GM12891 (cell line): Measurements from ENCODE around the gene KCTD6.
"Not testable (repeated sequence)": the region's sequence is repeated elsewhere in the genome, so short reads cannot be mapped to it uniquely, and the experiment has no call there.

Source experiments
- DNase-seq: peaks from one replicate; pipeline ENCODE4 v3.0.0; 2011; ENCODE audit warnings: low spot score; ENCODE audit not compliant: insufficient read length
- FAIRE-seq: peaks from 2 replicates; lab custom pipeline; 2011; peaks lifted over from hg19 to GRCh38; lab: Jason Lieb, UNC
- PAX5 ChIP-seq: IDR thresholded peaks from 2 replicates; pipeline ENCODE4 v1.6.1; 2011; ENCODE audit warnings: low read length, moderate library complexity, mild to moderate bottlenecking; ENCODE audit not compliant: insufficient read depth, severe bottlenecking
- POLR2A ChIP-seq: IDR thresholded peaks from 2 replicates; pipeline ENCODE4 v1.6.1; 2011; ENCODE audit warnings: low read depth, low read length, control low read depth
- POLR2AphosphoS5 ChIP-seq: IDR thresholded peaks from 2 replicates; pipeline ENCODE4 v1.6.1; 2011; ENCODE audit warnings: low read depth, low read length, control low read depth
- POU2F2 ChIP-seq: IDR thresholded peaks from 2 replicates; pipeline ENCODE4 v1.6.1; 2011; ENCODE audit warnings: low read depth, mild to moderate bottlenecking, control low read depth, low read length, moderate library complexity
- SPI1 ChIP-seq: IDR thresholded peaks from 2 replicates; pipeline ENCODE4 v1.6.1; 2011; ENCODE audit warnings: low read depth, low read length, control low read depth
- TAF1 ChIP-seq: IDR thresholded peaks from 2 replicates; pipeline ENCODE4 v1.6.1; 2011; ENCODE audit warnings: low read depth, low read length, control low read depth

Gene KCTD6

DNA sequence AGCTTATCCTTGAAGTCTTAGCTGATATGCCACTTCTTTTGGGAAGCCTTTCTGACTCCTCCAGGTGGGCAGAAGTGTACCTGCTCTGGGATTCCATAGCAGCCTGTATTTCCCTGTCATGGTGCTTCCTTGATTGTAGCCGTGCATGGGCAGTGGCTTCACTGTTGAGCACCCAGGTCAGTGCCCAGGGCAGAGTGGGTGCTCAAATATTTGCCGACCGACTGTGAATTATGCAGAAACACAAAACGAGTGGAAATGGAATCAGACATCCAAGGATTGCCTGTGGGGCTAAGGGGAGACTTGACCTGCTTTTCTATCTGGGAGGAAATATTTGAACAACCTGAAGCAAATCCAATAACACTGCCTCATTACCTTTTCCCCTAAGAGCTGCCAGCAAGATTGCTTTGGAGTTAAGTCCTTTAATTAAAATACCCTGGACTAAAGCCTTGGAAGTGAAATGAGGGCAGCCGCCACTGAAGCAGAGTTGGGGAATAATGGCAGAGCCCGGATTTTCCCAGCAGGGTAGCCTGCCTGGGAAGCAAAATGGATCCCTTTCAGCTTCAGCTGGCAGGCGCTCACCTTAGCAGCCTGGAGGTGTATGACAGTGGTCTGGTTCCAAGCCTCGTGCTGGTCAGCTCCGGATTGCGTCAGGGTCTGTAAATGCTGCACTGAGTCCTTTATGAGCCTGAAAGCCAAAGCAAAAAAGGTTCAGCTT lies 30.2 kb downstream of the KCTD6 start:
- TF ChIP-seq SPI1 = no peak
- TF ChIP-seq POU2F2 = no peak
- no peak for TF ChIP-seq PAX5
- TF ChIP-seq POLR2AphosphoS5 = no peak
- no peak for TF ChIP-seq POLR2A
- no peak for TF ChIP-seq TAF1
- DNase-seq (no peak), FAIRE-seq (no peak)

DNA sequence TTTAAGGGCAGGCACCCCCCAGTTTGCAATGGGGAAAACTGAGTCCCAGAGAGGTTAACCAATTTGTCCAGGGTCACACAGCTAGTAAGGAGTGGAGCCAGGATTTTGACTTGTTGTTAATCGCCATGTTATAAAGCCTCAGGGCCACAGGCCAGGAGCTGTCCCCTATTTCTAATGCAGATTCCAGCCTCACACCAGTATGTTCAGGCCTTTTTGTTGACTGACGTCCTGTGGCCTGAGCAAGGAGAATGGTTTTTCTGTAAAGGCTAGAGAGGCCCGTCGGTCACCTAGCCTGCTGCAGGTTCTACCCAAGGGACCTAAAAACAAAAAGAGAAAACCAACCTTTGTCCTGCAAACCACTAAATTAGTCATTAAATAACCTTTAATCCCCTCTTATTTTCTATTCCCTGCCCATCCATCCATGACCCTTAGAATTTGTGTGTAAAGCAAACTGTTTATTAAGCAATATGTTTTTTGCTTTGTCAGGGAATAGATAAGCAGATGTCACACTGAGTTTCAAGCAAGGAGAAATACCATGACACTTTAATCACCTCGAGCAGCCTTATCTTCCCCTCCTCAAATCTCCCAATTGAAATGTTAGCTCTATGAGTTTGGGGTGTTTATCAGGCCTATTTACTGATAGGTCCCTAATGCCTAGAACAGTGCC lies 31.0 kb downstream of the KCTD6 start:
- TF ChIP-seq POLR2A = no peak
- FAIRE-seq = no peak
- no peak for DNase-seq

DNA sequence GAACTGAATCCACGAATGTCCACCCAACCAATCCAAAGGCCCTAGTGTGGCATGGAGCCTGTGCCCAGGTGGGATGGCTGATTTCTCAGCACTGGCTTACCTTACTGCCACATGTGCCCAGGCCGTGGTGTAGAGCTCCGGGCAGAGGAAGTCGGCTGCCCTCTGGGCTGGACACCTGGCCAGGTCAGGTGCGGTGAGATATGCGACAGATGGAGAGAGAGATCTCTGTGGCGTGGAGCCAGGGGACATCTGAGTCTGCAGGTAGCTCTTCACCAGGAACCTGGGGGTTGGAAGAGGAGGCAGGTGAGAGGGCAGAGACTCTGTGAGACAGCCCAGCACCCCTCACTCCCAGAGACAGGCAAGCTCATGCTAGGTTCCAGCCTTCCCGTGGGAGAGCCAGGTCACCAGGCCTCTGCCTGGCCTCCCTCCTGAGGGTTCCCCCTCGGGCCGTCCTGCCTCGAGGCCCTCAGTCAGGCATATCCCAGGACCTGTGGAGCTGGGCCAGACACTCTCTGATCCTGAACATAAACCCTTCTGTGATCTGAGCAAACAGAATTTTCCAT lies 32.5 kb downstream of the KCTD6 start:
- FAIRE-seq (no peak), DNase-seq (no peak)
- TF ChIP-seq POLR2AphosphoS5 (no peak), PAX5 (no peak), SPI1 (no peak), POU2F2 (no peak), TAF1 (no peak), POLR2A (no peak)

DNA sequence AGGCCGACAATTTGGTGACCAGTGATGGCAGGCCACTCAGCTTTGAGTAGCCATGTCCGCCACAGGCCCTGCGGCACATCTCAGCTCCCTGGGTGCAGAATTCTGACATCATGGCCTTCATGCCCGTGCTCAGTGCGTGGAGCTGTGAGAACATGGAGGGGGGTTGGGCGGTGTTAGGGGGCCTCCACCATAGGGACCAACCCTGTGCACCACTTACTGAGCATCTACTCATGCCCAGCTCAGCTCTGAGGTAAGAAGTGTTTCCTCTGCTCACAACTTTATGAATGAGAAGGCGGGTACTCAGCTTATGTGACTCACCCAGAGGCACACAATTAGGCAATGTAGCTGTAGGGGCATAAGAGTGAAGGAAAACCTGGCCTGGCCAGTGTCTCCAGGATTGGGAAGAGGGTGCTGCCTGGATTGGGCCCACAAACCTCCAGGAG lies 34.6 kb downstream of the KCTD6 start:
- FAIRE-seq (no peak), DNase-seq (no peak)
- TF ChIP-seq TAF1 (no peak), PAX5 (no peak), POLR2AphosphoS5 (no peak), POU2F2 (no peak), POLR2A (no peak), SPI1 (no peak)

DNA sequence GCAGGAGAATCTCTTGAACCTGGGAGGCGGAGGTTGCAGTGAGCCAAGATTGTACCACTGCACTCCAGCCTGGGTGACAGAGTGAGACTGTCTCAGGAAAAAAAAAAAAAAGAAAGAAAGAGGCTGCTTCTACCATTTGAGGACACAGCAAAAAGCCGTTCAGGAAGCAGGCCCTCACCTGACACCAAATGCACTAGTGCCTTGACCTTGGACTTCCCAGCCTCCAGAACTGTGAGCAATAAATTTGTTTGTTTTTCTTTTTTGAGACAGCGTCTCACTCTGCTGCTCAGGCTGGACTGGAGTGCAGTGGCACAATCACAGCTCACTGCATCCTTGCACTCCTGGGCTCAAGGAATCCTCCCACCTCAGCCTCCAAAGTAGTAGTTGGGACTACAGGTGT lies 35.5 kb downstream of the KCTD6 start:
- not testable (repeated sequence) for DNase-seq, FAIRE-seq

DNA sequence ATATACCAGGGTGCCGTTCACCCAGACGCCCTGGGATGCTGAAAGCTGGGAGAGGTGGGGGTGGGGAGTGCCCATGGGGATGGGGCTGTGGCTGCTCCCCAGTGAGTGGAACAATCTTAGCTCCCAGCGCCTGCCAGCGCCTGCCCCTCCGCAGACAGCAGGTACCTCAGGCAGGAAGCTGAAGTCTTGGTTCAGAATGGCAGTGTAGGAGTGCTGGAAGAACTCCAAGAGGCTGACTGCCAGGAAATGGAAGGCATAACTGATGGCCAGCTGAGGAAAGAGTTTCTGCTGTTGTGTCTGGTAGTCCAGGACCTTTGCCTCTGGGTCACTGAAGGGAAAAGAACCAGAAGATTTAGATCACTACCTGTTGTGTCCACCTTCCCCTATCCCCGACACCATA lies 36.7 kb downstream of the KCTD6 start:
- no peak for TF ChIP-seq POU2F2
- no peak for TF ChIP-seq TAF1
- TF ChIP-seq PAX5 = no peak
- no peak for TF ChIP-seq POLR2A
- no peak for TF ChIP-seq SPI1
- TF ChIP-seq POLR2AphosphoS5 = no peak
- FAIRE-seq = no peak
- DNase-seq = no peak

DNA sequence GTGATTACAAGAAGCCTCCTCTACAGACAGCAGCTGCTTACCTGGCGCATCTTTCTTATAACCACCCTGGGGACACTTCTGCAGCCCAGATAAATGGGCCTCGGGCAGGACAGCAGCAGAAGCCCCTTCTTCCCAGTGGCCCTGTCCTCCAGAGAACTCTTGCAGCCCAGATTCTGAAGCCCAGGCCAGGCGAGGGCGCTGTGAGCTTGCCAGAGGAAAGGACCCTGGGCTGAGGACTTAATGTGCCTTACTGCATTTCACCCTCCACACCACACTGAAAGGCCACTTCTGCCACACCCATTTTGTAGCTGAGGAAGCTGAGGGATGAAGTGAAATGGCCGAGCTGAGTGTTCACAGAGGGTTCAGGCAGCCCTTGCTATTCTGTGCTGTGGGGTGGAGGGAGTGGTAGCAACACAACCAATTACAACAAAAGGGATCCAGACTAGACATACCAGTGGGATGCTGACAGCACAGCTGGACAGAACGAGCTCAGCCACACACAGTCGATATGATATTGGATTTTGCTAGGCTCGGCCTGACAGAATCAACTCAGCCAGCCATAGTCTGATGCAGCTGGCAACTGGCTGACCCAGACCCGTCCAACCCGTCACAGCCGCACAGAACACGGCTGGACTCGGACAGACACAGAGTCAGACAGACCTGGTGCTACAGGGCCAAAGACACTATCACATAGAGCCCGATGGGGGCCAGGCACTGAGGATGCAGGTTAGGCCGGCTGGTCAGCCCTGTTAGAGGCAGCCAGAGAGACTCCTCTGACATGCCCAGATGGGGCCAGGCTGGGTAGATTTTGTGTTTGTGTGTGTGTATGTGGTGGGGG lies 37.8 kb downstream of the KCTD6 start:
- FAIRE-seq (no peak), DNase-seq (no peak)
- no peak for TF ChIP-seq PAX5
- no peak for TF ChIP-seq POLR2A
- no peak for TF ChIP-seq TAF1

DNA sequence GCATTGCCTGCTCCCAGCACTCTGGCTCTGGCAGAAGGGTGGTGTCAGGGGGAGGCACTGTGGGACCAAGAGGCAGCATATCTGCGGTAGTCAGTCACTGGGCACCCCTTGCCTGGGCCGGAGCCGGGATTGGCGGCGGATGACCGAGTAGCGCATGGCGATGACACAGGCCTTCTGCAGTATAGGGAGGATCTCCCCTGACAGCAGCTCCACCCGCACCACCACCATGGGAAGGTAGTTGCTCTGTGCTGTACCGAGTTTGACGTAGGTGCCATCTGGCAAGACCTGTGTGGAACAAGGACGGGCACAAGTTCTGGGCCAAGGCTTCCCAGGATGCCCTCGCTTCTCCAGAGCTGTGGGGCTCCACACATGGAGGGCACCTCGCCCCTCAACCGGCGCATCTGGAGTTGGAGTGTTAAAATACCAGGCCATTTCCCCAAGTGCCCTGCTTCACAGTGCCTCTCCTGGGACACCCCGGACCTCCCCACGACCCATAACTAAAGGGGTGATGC lies 38.5 kb downstream of the KCTD6 start:
- FAIRE-seq (no peak), DNase-seq (no peak)
- no peak for TF ChIP-seq POU2F2
- no peak for TF ChIP-seq POLR2AphosphoS5
- TF ChIP-seq POLR2A = no peak
- no peak for TF ChIP-seq TAF1
- TF ChIP-seq SPI1 = no peak
- TF ChIP-seq PAX5 = no peak

DNA sequence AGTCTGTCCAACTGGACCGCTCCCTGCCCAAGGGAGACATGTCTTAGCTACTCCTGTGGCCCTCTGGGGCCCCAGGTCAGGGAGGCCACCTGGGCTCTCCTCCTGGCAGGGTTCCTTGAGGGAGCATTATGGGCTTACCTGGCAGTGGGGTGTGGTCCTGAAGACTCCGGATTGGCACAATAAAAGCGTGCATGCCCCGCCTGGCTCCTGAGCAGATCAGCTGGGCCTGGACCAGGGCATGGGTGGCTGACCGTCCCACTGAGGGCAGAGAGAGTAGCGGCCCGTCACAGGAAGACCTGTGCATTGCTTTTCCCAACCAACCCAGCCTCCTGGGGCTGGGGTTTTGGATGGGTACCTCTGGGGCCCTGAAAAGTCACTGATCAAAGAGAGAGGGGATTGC lies 39.7 kb downstream of the KCTD6 start:
- TF ChIP-seq POLR2A = no peak
- no peak for TF ChIP-seq POLR2AphosphoS5
- no peak for TF ChIP-seq SPI1
- TF ChIP-seq PAX5 = no peak
- TF ChIP-seq TAF1 = no peak
- TF ChIP-seq POU2F2 = no peak
- DNase-seq = no peak
- FAIRE-seq = no peak
